ENCODE results near the gene PPP2R5C. TPM values are rescaled to one million over a fixed set of nuclear protein-coding genes. Genes with fewer than 3 reads are reported as not detected.

Gene PPP2R5C
- total and polyA plus RNA-seq, 3 donors from 2014 or later: 106 to 166 (median 126) TPM

DNA sequence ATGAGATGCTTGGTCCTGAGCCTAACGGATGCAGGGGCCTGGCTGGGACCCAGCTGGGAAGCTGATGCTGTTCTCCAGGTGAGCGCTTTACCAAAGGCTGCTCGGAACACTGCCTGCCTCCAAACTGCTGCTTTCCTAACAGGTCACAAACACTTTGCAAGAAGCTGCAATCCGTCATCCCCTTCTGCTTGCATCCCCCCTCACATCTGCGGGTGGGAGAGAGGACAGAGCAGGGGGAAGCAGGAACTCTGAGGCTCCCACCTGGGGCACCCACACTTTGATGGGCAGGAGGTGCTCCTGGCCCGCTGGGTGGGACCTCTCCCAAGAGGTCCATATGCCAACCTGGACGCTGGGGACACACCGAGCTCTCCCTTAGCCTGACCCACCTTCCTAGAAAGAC, 24.9 kb upstream of the PPP2R5C start:
- no peaks in the 10 kb centered on the region for H3K27me3 ChIP-seq
- 84 to 86% methylated on average over 8 of the region's 8 CpGs for WGBS, 2 donors

DNA sequence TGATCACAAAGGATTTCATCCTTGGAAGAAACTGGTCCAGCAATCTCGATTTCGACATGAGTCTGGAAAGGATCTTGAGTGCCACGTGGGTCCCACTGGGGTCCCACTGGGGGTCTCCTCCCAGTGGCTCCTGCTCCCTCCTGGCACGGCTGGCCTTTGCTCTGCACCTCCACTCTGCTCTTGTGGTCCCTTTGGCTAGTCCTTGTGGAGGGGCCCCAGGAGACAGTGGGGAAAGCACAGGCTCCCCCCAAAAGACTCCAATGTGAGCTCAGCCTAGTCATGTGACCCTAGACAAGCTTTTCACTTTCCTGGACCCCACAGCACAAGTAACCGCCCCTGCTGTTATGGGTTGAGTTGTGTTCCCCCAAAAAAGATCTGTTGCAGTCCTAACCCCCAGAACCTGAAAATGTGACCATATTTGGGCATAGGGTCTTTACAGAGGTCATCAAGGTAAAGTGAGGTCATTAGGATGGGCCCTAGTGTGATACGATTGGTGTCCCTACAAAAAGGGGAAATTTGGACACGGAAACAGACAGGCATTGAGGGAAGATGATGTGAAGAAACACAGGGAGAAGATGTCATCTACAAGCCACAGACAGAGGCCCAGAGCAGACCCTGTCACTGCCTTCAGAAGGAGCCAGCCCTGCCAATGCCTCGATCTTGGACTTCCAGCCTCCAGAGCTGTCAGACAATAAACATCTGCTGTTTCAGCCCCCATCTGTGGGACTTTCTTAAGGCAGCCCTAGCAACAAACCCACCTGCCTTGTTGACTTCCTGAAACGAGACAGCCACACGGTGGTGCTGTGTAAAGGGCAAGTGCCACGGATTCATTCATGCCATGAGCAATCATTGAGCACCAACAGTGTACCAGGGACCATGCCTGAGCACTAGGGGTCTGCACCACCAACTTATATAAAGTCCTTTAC, 23.8 kb upstream of the PPP2R5C start:
- no peak for DNase-seq
- 77 to 82% methylated on average over 11 of the region's 11 CpGs for WGBS, 2 donors
- intact Hi-C loops (cut with DNase I; ENCODE audit: low total_unique reads): no loop called here
- H3K4me1 ChIP-seq: no peaks in the 10 kb centered on the region
- H3K36me3 ChIP-seq (ENCODE audit: low read depth, missing control alignments): no peaks in the 10 kb centered on the region
- H3K27ac ChIP-seq: no peak overlapping the region
- TF ChIP-seq, protein P1, sequence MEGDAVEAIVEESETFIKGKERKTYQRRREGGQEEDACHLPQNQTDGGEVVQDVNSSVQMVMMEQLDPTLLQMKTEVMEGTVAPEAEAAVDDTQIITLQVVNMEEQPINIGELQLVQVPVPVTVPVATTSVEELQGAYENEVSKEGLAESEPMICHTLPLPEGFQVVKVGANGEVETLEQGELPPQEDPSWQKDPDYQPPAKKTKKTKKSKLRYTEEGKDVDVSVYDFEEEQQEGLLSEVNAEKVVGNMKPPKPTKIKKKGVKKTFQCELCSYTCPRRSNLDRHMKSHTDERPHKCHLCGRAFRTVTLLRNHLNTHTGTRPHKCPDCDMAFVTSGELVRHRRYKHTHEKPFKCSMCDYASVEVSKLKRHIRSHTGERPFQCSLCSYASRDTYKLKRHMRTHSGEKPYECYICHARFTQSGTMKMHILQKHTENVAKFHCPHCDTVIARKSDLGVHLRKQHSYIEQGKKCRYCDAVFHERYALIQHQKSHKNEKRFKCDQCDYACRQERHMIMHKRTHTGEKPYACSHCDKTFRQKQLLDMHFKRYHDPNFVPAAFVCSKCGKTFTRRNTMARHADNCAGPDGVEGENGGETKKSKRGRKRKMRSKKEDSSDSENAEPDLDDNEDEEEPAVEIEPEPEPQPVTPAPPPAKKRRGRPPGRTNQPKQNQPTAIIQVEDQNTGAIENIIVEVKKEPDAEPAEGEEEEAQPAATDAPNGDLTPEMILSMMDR (IDR thresholded peaks at IDR 0.05): no peak
- no peak for TF ChIP-seq POLR2A (IDR thresholded peaks at IDR 0.05)
- H3K27me3 ChIP-seq: no peaks in the 10 kb centered on the region
- H3K9me3 ChIP-seq: no peaks in the 10 kb centered on the region
- no peak overlapping the region for H3K4me3 ChIP-seq

More for the DNA sequence above, 24.9 kb upstream of the PPP2R5C start:
- no peaks in the 10 kb centered on the region for H3K36me3 ChIP-seq (ENCODE audit: low read depth, missing control alignments)
- no peak overlapping the region for H3K27ac ChIP-seq
- H3K4me3 ChIP-seq: no peak overlapping the region
- H3K9me3 ChIP-seq: no peaks in the 10 kb centered on the region
- intact Hi-C loops (cut with DNase I; ENCODE audit: low total_unique reads): no loop called here
- no peaks in the 10 kb centered on the region for H3K4me1 ChIP-seq
- no peak for TF ChIP-seq POLR2A (IDR thresholded peaks at IDR 0.05)
- TF ChIP-seq, protein P1 (IDR thresholded peaks at IDR 0.05): no peak
- DNase-seq: no peak

DNA sequence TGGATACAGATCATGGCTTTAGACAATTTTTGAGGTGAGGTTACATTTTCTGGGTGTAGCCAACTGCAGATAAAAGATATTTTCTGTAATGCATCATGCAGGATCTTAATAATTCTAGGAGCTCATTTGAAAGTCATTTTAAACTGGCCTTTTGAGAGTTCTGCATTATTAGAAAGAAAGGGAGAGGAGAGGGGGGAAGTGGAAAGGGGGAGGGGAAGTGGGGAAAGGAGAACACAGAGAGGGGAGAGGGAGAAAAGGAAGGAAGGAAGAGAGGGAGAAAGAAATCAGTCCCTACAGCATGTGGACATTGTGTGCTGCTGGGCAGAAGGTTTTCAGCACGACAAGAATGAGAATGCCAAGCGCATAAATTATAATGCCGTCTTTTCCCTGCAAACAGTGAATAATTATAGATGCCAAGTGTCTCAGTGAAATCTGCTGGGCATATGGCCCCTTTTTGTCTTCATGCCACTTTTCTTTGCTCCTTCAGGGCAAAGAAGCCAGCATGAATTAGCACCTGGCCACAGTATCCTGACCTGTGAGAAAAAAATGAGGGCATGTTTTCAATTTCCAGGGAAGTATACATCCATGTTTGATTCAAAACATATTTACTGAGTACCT, 22.7 kb upstream of the PPP2R5C start:
- no peaks in the 10 kb centered on the region for H3K4me1 ChIP-seq
- intact Hi-C loops (cut with DNase I; ENCODE audit: low total_unique reads): no loop called here
- H3K27ac ChIP-seq: no peak overlapping the region
- no peak for TF ChIP-seq POLR2A (IDR thresholded peaks at IDR 0.05)
- TF ChIP-seq, protein P1 (IDR thresholded peaks at IDR 0.05): no peak
- H3K9me3 ChIP-seq: no peaks in the 10 kb centered on the region
- no peaks in the 10 kb centered on the region for H3K27me3 ChIP-seq
- H3K4me3 ChIP-seq: no peak overlapping the region
- H3K36me3 ChIP-seq (ENCODE audit: low read depth, missing control alignments): no peaks in the 10 kb centered on the region
- 75 to 76% methylated on average over 3 of the region's 3 CpGs for WGBS, 2 donors
- DNase-seq: no peak

DNA sequence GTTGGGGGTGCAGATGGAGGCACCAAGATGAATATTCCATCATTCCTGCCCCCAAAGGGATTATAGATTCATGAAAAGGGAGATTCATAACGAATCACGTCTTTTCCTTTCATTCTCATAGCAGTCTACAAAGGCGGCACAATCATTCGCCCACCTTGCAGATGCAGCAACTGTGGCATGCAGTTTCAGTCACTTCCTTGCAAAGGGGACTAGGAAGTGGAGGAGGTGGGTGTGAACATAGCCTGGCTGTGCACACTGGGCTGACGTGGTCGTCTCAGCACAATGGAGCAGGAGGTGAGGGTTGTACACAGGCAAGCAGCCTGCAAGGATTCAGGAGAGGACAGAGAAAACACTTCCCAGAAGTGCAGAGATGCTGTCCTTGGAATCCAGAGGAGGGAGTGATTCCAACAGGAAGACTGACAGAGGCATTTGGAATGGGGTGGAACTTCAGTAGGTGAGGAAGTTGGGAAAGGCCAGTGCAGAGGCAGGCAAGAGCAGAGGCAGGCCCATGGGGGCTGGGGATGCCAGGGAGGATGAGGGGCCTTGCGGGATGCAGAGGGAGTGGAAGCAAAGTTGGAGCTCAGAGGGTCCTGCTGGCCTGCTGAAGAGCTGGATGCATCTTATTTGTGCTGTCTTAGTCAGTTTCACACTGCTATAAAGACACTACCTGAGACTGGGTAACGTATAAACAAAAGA, 21.9 kb upstream of the PPP2R5C start:
- Histone ChIP-seq H3K27me3 (no peaks in the 10 kb centered on the region), H3K4me1 (no peaks in the 10 kb centered on the region), H3K36me3 (ENCODE audit: low read depth, missing control alignments) (no peaks in the 10 kb centered on the region), H3K4me3 (no peak overlapping the region), H3K9me3 (no peaks in the 10 kb centered on the region), H3K27ac (no peak overlapping the region)
- WGBS, 2 donors: 80 to 81% methylated on average over 8 of the region's 8 CpGs
- DNase-seq: no peak
- intact Hi-C loops (cut with DNase I; ENCODE audit: low total_unique reads): no loop called here
- TF ChIP-seq, protein P1 (IDR thresholded peaks at IDR 0.05): no peak
- TF ChIP-seq POLR2A (IDR thresholded peaks at IDR 0.05): no peak

Data from testis (tissue), 3 donors.